Activated CD8-positive, alpha-beta T cell treated with anti-CD3 and anti-CD28 coated beads, Interleukin-2, amount 10 ng/mL, durations not matched to agents 7 days and 5 days (primary cell): ENCODE data around the gene E2F4. TPM values are rescaled to one million over a fixed set of nuclear protein-coding genes. Genes with fewer than 3 reads are reported as not detected.

Source experiments
- ATAC-seq: fragments of 150-1000 bp; cut with Tn5 transposase; one replicate; pipeline ENCODE4 v1.10.0; 2021; ENCODE audit warnings: moderate library complexity
- CTCF ChIA-PET: fragments of 350-600 bp; sonication (Branson Sonifier 250); formaldehyde crosslinking; loops from one replicate; lab custom pipeline; 2021; ENCODE audit warnings: antibody characterized with exemption; lab: Charles Lee
- POLR2A ChIA-PET: fragments of 350-600 bp; sonication (Branson Sonifier 250); formaldehyde crosslinking; loops from one replicate; lab custom pipeline; 2021; ENCODE audit warnings: antibody characterized with exemption; lab: Charles Lee
- DNase-seq: peaks from one replicate; pipeline ENCODE4 v3.0.0-alpha.2; 2020
- H3K27ac Mint-ChIP-seq: one replicate; pipeline ENCODE4 v1.8.0; 2021; ENCODE audit warnings: mild to moderate bottlenecking, mixed read lengths
- H3K27me3 Mint-ChIP-seq: one replicate; pipeline ENCODE4 v1.8.0; 2021; ENCODE audit warnings: low read depth, mixed read lengths
- H3K36me3 Mint-ChIP-seq: one replicate; pipeline ENCODE4 v1.8.0; 2021; ENCODE audit warnings: low read depth, mixed read lengths
- H3K4me1 Mint-ChIP-seq: one replicate; pipeline ENCODE4 v1.8.0; 2021; ENCODE audit warnings: low read depth, mixed read lengths
- H3K4me3 Mint-ChIP-seq: one replicate; pipeline ENCODE4 v1.8.0; 2021; ENCODE audit warnings: mild to moderate bottlenecking, mixed read lengths
- H3K9me3 Mint-ChIP-seq: one replicate; pipeline ENCODE4 v1.8.0; 2022; ENCODE audit warnings: mixed read lengths; ENCODE audit not compliant: insufficient read depth
- total RNA-seq, 2 experiments: library from RNA; stranded (reverse); gene quantifications; one replicate each; pipeline ENCODE4 v1.2.3, GENCODE V29; 2021

The E2F4 gene
- total RNA-seq, 2 experiments from 2014 or later, result 134 to 138 TPM

DNA sequence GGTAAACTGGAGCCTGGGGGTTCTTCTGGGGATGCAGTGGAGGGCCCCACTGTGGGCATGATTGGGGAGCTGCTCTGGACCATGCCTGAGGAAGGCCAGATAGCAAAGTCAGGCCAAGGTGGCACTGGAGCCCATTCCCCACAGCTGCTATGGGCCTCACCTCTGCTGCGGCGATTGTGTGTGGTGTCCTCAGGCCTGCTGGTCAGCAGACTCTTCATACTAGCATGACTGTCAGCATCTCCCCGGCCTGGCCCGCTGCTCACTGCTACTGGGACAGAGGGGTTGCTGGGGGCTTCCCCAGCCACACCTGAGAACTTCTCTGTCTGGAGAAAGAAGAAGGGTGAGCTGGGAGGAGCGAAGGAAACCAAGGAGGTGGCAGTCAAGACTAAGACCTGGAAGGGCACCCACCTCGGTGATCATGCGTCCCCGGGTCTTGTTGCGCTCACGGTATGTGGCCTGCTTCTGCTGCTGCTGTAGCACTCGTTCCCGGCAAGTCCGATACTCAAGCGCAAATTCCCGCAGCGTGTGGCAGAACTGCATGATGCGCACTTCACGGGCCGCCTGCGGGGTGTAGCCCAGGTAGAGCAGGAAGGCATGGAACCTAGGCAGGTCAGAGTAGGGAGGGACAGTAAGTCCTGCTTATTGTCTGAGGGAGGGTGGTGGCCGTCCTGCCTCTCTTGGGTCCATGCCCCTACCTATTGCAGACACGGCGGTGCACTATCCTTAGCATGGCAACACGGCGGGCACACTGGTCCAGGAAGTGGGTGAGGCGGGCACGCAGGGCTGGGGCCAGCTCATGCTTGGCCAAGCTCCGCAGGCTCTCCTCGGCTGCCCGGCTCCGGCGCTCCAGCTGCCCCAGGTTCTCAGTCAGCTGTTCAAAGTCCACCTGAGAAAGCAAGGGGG is 38.2 kb downstream of the E2F4 start:
- Mint-ChIP-seq H3K4me3 (no peak overlapping the region), H3K36me3 (peaks cover 46% of the 10 kb centered on the region), H3K9me3 (no peaks in the 10 kb centered on the region), H3K4me1 (peaks cover 29% of the 10 kb centered on the region), H3K27me3 (no peaks in the 10 kb centered on the region), H3K27ac (no peak overlapping the region)
- POLR2A ChIA-PET, result interaction anchor here (0.7 to 1.3 kb wide), 2 partner anchors 10 to 428 kb away, joined by 3 to 5 read pairs; no protein-coding TSS in a partner anchor
- no peak for DNase-seq
- CTCF ChIA-PET, result no interaction called here
- ATAC-seq, result no peak

DNA sequence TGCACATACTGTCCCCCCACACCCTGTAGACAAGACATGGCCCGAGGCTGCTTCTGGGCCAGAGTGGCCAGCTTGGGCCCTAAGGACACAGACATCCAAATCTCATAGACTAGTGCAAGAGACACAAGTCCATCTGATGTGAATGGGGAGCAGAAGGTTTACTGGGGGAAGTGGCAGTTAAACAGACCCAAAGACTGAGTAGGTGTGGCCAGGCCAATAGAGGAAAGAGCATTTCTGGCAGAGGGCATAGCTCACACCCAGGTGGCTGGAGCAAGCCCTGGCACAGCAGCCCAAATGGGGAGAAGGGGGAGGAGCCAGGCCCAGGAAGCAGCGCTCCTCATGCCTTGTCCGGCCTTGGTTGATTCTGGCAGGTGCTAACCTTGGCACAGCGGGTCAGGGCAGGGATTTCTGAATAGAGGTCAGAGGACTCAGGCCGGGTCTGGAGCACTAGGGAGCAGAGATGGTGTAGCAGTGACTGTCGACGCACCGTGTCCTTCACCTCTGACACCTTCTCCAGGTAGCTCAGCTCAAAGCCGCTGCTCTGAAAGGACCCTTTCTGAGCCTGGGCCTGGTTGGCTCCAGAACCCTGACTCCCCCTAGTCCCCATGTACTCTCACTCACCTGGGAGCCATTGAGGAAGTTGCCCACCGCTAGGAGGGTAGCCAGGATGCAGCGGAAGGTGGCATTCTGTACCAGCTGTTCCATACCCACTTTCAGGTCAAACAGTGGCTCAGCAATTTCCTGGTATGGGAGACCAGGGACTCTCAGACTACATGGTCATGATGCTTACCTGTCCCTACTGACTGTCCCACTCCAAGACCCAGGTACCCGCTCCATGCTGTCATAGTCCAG is 39.1 kb downstream of the E2F4 start:
- POLR2A ChIA-PET, result interaction anchor here (0.7 to 1.3 kb wide), 3 partner anchors 9 to 427 kb away, joined by 3 to 5 read pairs (median 3); no protein-coding TSS in a partner anchor

DNA sequence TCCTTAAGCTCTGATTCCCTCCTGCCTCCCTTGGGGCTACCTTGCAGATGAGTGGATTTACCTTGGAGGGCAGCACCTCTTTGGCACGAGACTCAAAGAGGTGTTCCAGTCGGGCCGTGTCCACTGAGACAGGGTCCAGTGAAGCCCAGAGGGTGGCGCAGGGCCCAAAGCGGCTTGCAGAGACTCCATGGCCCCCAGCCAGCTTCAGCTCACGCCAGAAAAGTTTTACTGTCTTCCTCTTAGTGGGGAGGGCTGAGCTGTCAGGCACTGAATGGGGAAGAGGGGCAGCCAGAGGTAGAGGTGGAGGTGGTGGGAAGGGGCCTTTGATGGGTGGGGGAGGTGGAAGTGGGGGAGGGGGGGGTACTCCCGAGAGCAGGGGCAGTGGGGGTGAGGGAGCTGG is 41.6 kb downstream of the E2F4 start:
- H3K4me1 Mint-ChIP-seq, result peaks cover 12% of the 10 kb centered on the region
- POLR2A ChIA-PET, result interaction anchor here (1.0 to 1.5 kb wide), 3 partner anchors 10 to 14 kb away, joined by 3 to 5 read pairs (median 4); no protein-coding TSS in a partner anchor
- no peak for ATAC-seq
- H3K27me3 Mint-ChIP-seq, result no peaks in the 10 kb centered on the region
- no peak overlapping the region for H3K4me3 Mint-ChIP-seq
- CTCF ChIA-PET, result interaction anchor here (0.9 kb wide), 1 partner anchor 14 kb away, joined by 3 read pairs; no protein-coding TSS in a partner anchor
- DNase-seq, result no peak
- H3K9me3 Mint-ChIP-seq, result no peaks in the 10 kb centered on the region
- H3K27ac Mint-ChIP-seq, result no peak overlapping the region
- H3K36me3 Mint-ChIP-seq, result peaks cover 70% of the 10 kb centered on the region

More for the DNA sequence above, 39.1 kb downstream of the E2F4 start:
- Mint-ChIP-seq H3K27ac (no peak overlapping the region), H3K4me3 (no peak overlapping the region), H3K27me3 (no peaks in the 10 kb centered on the region), H3K9me3 (no peaks in the 10 kb centered on the region), H3K4me1 (peaks cover 21% of the 10 kb centered on the region), H3K36me3 (peaks cover 53% of the 10 kb centered on the region)
- CTCF ChIA-PET, result no interaction called here
- ATAC-seq, result no peak
- DNase-seq, result no peak

DNA sequence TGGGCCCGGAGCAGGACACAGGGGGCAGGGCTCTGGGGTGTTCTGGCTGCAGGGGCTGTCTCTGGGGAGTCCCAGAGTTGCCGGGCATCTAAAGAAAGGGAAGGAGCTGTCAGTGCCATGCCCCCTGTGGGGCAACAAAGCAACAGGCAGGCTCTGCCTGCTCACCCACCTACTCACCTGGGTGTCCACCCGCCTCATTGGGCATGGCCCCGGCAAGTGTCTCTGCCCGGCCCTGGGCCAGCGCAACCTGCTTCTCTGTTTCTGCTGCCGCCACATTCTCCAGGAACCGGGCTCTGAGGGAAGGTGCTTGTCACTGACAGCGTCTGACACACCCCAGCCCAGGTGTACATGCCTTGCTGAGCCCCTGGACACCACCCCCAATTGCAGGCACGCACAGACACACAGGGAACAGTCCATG is 42.2 kb downstream of the E2F4 start:
- Mint-ChIP-seq H3K36me3 (peaks cover 69% of the 10 kb centered on the region), H3K27me3 (no peaks in the 10 kb centered on the region), H3K9me3 (no peaks in the 10 kb centered on the region), H3K4me1 (peaks cover 13% of the 10 kb centered on the region), H3K4me3 (no peak overlapping the region), H3K27ac (no peak overlapping the region)
- POLR2A ChIA-PET, result interaction anchor here (1.0 to 1.4 kb wide), 2 partner anchors 10 to 14 kb away, joined by 3 to 4 read pairs; no protein-coding TSS in a partner anchor
- no peak for DNase-seq
- CTCF ChIA-PET, result no interaction called here
- ATAC-seq, result no peak

DNA sequence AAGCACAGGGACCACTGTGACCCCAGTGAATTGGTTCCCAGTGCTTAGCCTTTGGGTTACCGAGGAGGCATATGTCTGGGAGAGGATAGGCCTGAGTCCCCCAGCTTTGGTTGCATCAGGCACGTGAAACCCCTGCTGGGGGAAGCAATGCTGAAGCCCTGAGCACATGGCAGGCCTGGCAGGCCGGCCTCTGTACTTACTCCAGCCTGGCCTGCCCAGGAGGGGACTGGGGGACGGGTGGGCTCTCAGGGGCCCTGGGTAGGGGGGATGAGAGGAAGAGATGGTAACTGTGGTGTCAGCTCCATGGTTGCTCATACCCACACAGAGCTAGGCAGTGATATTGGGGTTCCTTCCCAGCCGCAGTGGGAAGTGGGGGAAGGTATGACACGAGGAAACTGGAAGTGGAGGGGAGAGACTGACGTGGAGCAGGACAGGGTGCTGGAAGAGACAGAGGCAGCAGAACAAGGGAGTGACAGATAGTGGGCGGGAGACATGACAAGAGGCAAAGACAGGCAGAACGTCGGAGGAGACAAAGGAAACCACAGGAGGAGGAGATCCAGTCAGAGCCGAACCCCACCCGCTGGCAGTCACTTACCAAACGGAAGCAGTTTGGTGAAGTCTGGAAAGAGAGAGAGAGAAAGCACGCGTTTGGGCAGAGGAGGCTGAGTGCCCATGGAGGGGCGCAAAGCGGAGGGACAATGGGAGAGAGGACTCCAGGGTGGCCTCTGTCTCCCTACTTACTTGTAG is 44.0 kb downstream of the E2F4 start:
- no peak for DNase-seq
- peak overlapping the region; percentile 79 for H3K27ac Mint-ChIP-seq
- H3K27me3 Mint-ChIP-seq, result no peaks in the 10 kb centered on the region
- ChIA-PET POLR2A (interaction anchor here (0.7 to 4.1 kb wide), 3 partner anchors 9 to 27 kb away, joined by 3 to 27 read pairs (median 5); partner anchors contain the start of gene TMEM208), CTCF (interaction anchor here (1.6 to 2.5 kb wide), 2 partner anchors 8 to 9 kb away, joined by 5 to 6 read pairs; partner anchors contain the start of gene TMEM208)
- ATAC-seq, result no peak
- peak overlapping the region; percentile 2 for H3K4me3 Mint-ChIP-seq
- H3K4me1 Mint-ChIP-seq, result peaks cover 13% of the 10 kb centered on the region
- peaks cover 53% of the 10 kb centered on the region for H3K36me3 Mint-ChIP-seq
- H3K9me3 Mint-ChIP-seq, result no peaks in the 10 kb centered on the region

DNA sequence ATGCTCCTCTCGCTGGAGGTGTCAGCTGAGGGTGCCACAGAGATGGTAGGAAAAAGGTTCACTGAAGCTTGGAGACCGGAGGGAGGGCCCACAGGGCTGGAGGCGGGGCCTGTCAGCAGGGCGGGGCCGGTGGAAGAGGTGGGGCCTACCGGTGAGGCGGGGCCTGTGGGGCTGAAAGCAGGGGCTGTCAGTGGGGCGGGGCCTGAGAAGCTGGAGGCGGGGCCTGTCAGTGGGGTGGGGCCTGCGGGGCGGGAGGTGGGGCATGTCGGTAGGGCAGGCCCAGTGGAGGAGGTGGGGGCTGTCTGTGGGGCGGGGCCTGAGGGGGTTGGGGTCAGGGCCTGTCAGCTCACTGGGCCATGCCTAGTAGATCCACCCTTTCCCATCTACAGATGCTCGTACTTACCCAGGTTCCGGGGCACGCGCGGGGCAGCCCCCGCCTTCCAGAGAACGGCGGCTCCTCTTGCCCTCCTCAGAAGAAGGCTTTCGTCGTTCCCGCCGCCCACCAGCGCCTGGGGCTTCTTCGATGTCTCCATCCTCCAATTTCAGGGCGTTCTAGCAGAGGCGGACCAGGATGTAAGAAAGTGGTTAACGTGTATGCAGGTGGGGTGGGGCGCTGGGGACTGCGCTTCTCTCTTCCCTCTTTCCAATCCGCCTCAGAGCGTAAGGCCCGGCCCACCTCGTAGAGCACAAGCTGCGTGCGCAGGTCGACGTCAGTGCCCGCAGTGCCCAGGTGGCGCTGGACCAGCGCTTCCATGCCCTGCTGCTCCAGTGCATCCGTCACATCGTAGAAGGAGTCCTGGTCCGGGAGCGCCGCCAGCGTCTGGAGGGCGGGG is 44.8 kb downstream of the E2F4 start:
- H3K27ac Mint-ChIP-seq, result peak overlapping the region; percentile 79
- ChIA-PET POLR2A (interaction anchor here (0.7 to 4.1 kb wide), 3 partner anchors 9 to 28 kb away, joined by 3 to 27 read pairs (median 3); partner anchors contain the start of gene TMEM208), CTCF (interaction anchor here (1.6 to 2.5 kb wide), 2 partner anchors 8 to 10 kb away, joined by 5 to 6 read pairs; partner anchors contain the start of gene TMEM208)
- peaks cover 19% of the 10 kb centered on the region for H3K4me1 Mint-ChIP-seq
- no peaks in the 10 kb centered on the region for H3K9me3 Mint-ChIP-seq
- H3K27me3 Mint-ChIP-seq, result no peaks in the 10 kb centered on the region
- peaks cover 54% of the 10 kb centered on the region for H3K36me3 Mint-ChIP-seq
- DNase-seq (peak; percentile 80), ATAC-seq (peak; percentile 85)
- peak overlapping the region; percentile 2 for H3K4me3 Mint-ChIP-seq

DNA sequence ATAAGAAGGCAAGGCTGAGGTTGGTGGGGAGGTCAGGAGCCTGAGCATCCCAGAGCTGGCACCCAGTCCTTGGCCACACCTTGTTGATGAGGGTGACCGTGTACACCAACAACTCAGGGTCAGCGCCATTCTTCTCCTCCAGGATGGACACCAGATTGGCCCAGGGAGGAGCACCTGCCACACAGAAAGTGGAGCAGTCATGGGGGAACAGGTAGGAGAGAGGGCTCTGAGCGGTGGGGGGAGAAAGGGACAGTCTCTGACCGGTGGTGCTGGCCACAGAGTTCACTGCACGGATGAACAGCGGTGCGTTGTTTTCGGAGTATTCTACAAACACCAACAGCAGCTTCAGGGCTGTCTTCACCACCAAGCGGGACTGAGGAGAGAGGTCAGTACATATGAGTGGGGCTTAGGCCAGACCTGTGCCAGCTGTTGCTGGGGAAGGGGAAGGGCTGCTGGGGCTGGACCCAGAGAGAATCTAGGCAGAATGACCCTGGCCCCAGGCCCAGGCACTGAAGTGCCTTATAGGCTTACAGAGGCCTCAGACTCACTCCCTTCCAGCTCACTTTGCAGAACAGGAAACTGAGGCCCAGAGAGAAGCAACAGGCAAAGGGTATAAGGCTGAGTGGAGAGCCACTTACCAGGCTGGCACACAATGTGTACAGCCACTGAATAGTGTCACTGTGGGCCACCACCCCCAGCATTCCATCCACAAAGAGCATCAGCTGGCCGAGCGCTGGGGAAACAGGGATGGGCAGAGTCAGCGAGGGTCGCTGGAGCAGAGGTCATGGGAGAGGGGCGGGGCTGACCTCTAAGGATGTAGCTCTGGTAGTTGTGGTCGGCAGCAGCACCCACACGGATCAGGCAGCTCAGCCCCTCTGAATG is 45.7 kb downstream of the E2F4 start:
- no peak for ATAC-seq
- POLR2A ChIA-PET, result interaction anchor here (1.2 to 4.1 kb wide), 2 partner anchors 9 to 10 kb away, joined by 3 to 27 read pairs; partner anchors contain the start of gene TMEM208
- Mint-ChIP-seq H3K36me3 (peaks cover 51% of the 10 kb centered on the region), H3K27me3 (no peaks in the 10 kb centered on the region), H3K9me3 (no peaks in the 10 kb centered on the region), H3K4me3 (no peak overlapping the region), H3K4me1 (peaks cover 26% of the 10 kb centered on the region), H3K27ac (peak overlapping the region; percentile 3)
- DNase-seq, result no peak
- CTCF ChIA-PET, result interaction anchor here (2.5 kb wide), 1 partner anchor 11 kb away, joined by 6 read pairs; the partner anchor contains the start of gene TMEM208

DNA sequence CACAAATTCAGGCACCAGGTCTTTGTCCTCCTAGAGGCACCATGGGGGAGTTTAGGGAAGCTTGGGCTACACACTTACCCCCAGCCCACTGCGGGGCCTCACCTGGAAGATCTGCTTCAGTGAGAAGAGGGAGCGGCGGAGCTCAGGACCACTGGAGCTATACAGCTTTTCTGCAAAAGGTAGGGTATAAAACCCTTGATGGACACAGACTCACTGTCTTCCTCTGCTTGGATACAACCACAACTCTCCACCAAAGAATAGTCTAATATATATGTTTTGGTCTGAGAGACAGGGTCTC is 46.3 kb downstream of the E2F4 start:
- ChIA-PET POLR2A (interaction anchor here (1.2 to 4.1 kb wide), 2 partner anchors 8 to 11 kb away, joined by 3 to 27 read pairs; partner anchors contain the start of gene TMEM208), CTCF (no interaction called here)
- DNase-seq (no peak), ATAC-seq (no peak)
- peaks cover 48% of the 10 kb centered on the region for H3K36me3 Mint-ChIP-seq
- H3K9me3 Mint-ChIP-seq, result no peaks in the 10 kb centered on the region
- H3K4me1 Mint-ChIP-seq, result peaks cover 29% of the 10 kb centered on the region
- H3K4me3 Mint-ChIP-seq, result no peak overlapping the region
- H3K27ac Mint-ChIP-seq, result peak overlapping the region; percentile 62
- H3K27me3 Mint-ChIP-seq, result no peaks in the 10 kb centered on the region

DNA sequence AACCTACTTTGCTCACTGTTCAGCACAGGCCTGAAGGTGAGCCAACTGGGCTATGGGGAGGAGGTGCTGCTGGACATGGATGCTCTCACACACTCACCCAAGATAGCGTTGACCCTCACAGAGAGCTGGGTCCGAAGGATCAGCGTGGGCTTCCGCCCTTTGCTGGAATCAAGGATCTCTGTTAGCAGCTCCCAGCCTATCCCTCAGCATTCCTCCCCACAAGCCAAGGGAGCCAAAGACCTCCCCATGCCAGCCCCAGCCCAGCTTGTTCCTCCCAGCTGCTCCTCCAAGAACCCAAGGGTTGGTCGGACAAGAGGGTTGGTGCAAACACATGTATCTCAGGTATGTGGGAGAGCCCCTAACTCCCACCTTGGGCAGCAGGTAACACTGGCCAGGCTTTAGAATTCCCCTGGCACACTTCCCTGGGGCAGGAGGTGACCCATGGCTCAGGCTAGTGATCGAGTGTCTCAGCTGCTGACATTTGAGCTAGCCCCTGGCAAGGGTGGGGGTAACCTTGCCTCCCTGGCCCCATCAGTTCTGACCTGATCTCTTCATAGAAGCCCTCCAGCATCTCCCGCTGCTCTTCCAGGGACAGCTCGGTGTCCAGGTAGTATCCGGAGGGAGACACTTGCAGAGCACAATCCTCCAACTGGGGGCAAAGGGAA is 47.0 kb downstream of the E2F4 start:
- ATAC-seq (no peak), DNase-seq (no peak)
- CTCF ChIA-PET, result interaction anchor here (0.5 to 1.5 kb wide), 3 partner anchors 9 to 282 kb away, joined by 3 to 4 read pairs (median 4); partner anchors contain the start of gene FHOD1
- Mint-ChIP-seq H3K27me3 (no peaks in the 10 kb centered on the region), H3K9me3 (no peaks in the 10 kb centered on the region), H3K27ac (peak overlapping the region; percentile 62), H3K36me3 (peaks cover 47% of the 10 kb centered on the region), H3K4me3 (no peak overlapping the region), H3K4me1 (peaks cover 36% of the 10 kb centered on the region)
- POLR2A ChIA-PET, result interaction anchor here (0.7 to 4.1 kb wide), 3 partner anchors 8 to 29 kb away, joined by 3 to 27 read pairs (median 5); partner anchors contain the start of gene TMEM208
